Fibroblast of the aortic adventitia (primary cell): Measurements from ENCODE around the gene DIPK2B. TPM values are rescaled to one million over a fixed set of nuclear protein-coding genes. Genes with fewer than 3 reads are reported as not detected.
A peak's percentile ranks its signal among the peaks of the same experiment; 100 is the strongest.

Experiments used
- DNase-seq: peaks from one replicate; pipeline ENCODE4 v3.0.0-alpha.2; 2010; ENCODE audit warnings: low read depth
- H3K4me3 ChIP-seq: 2 replicates; pipeline ENCODE4 v1.5.1; 2011; ENCODE audit warnings: low read depth, mild to moderate bottlenecking, control low read depth, low read length, moderate library complexity
- total RNA-seq: library from RNA; depleted of rRNA; stranded (reverse); fragments of >200 nt; gene quantifications from 2 replicates; pipeline ENCODE4 v1.2.3, GENCODE V29; 2012; ENCODE audit warnings: low replicate concordance
- TF ChIP-seq, protein P1 (sequence below): IDR thresholded peaks from 2 replicates; pipeline ENCODE4 v1.5.1; 2011; ENCODE audit warnings: mild to moderate bottlenecking, low read length, control low read depth, inconsistent platforms; ENCODE audit not compliant: insufficient read depth

The DIPK2B gene
- total RNA-seq, 1 donor, result 0.09 TPM

DNA sequence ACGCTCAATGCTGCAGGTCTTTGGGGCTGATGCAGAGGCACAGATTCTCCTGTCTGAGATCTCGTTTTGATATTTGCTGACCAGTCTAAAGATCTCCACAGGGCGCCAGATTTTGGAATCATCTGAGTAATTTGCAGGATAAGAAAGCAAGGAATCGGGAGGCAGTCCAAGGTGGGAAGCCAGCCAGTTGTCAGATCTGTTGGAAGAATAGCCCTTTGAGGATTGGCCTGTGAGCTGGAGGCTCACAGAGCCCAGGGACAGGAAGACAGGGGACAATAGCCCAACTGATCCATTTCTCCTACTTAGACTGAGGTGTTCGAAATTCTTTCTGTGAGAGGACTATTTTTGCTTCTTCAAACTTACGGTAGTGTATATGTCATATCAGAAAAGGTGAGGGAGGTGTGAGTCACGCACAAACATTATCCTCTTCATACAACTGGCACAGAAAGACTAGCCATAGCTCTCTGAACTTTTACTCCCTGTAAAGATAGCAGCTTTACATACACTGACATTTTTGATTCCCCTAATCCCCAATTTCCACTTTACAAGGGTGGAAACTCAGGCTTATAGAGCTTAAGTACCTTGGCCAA is 8.8 kb downstream of the DIPK2B start:
- TF ChIP-seq, protein P1, sequence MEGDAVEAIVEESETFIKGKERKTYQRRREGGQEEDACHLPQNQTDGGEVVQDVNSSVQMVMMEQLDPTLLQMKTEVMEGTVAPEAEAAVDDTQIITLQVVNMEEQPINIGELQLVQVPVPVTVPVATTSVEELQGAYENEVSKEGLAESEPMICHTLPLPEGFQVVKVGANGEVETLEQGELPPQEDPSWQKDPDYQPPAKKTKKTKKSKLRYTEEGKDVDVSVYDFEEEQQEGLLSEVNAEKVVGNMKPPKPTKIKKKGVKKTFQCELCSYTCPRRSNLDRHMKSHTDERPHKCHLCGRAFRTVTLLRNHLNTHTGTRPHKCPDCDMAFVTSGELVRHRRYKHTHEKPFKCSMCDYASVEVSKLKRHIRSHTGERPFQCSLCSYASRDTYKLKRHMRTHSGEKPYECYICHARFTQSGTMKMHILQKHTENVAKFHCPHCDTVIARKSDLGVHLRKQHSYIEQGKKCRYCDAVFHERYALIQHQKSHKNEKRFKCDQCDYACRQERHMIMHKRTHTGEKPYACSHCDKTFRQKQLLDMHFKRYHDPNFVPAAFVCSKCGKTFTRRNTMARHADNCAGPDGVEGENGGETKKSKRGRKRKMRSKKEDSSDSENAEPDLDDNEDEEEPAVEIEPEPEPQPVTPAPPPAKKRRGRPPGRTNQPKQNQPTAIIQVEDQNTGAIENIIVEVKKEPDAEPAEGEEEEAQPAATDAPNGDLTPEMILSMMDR, result no peak
- no peak for DNase-seq
- no peak overlapping the region for H3K4me3 ChIP-seq

- no peak for DNase-seq
- TF ChIP-seq, protein P1, result no peak
- no peak overlapping the region for H3K4me3 ChIP-seq
Observed at GRCh38 chrX:45191383-45191782, 9.3 kb downstream of the DIPK2B start.

- TF ChIP-seq, protein P1, result no peak
- peak overlapping the region; percentile 58 for H3K4me3 ChIP-seq
- no peak for DNase-seq
Observed at GRCh38 chrX:45187731-45188130, 12.9 kb downstream of the DIPK2B start.

DNA sequence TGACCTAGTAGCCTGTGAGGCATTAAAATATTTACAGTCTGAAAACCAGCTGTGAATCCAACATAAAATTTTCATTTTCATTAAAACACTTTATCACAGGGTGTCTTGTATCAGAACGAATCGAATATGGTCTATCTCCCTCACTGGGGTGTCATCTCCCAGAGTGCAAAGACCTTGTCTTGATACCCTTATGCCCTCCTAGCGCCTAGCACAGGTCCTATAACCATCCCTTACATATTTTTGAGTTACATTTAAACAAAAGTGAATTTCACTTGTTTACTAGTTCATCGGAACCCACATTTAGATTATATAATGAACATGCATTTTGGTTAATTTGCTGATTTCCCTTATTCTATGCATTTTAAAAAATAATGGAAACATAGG is 14.0 kb downstream of the DIPK2B start:
- DNase-seq, result no peak
- H3K4me3 ChIP-seq, result peak overlapping the region; percentile 58
- TF ChIP-seq, protein P1, result no peak

GRCh38 chrX:45184211-45184610 is 16.5 kb downstream of the DIPK2B start:
- H3K4me3 ChIP-seq, result no peak overlapping the region
- DNase-seq, result no peak
- TF ChIP-seq, protein P1, result no peak

GRCh38 chrX:45172890-45173289 is 27.8 kb downstream of the DIPK2B start:
- no peak overlapping the region for H3K4me3 ChIP-seq
- TF ChIP-seq, protein P1, result no peak
- peak; percentile 23 for DNase-seq

DNA sequence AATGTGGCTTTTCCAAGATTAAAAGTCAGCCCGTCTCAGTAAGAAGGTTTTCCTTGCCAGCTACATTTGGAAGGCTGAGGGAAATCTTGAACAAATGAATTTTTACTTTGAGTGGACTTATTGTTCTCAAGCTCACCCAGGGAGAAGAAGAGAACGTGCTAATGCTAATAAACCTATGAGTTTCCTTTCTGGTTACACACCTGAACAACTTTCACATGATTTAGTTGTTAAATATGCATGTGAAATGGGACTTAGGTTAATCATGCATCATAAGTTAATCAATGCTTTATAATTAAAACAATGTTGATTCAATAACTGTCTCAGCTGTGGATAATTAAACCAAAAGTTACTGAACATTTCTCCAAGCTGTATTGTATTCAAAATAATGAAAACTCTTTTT is 33.9 kb downstream of the DIPK2B start:
- H3K4me3 ChIP-seq, result no peak overlapping the region
- no peak for DNase-seq
- TF ChIP-seq, protein P1, result no peak
